Hematopoietic multipotent progenitor cell treated with erythropoietin and hydrocortisone succinate and interleukin-3 and kit ligand, for 4 days (in vitro differentiated cells): Measurements from ENCODE around the gene SRRM3.
A peak's percentile ranks its signal among the peaks of the same experiment; 100 is the strongest.
"Not testable (repeated sequence)": the region's sequence is repeated elsewhere in the genome, so short reads cannot be mapped to it uniquely, and the experiment has no call there.

Experiments used
- DNase-seq: peaks from one replicate; pipeline ENCODE4 v3.0.0-alpha.2; 2015

The SRRM3 gene, protein sequence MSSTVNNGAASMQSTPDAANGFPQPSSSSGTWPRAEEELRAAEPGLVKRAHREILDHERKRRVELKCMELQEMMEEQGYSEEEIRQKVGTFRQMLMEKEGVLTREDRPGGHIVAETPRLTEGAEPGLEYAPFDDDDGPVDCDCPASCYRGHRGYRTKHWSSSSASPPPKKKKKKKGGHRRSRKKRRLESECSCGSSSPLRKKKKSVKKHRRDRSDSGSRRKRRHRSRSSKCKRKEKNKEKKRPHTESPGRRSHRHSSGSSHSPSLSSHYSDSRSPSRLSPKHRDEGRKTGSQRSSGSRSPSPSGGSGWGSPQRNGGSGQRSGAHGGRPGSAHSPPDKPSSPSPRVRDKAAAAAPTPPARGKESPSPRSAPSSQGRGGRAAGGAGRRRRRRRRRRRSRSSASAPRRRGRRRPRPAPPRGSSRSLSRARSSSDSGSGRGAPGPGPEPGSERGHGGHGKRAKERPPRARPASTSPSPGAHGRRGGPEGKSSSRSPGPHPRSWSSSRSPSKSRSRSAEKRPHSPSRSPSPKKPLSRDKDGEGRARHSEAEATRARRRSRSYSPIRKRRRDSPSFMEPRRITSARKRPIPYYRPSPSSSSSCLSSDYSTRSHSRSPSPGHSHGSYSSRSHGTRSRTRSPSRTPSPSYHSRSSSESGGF

DNA sequence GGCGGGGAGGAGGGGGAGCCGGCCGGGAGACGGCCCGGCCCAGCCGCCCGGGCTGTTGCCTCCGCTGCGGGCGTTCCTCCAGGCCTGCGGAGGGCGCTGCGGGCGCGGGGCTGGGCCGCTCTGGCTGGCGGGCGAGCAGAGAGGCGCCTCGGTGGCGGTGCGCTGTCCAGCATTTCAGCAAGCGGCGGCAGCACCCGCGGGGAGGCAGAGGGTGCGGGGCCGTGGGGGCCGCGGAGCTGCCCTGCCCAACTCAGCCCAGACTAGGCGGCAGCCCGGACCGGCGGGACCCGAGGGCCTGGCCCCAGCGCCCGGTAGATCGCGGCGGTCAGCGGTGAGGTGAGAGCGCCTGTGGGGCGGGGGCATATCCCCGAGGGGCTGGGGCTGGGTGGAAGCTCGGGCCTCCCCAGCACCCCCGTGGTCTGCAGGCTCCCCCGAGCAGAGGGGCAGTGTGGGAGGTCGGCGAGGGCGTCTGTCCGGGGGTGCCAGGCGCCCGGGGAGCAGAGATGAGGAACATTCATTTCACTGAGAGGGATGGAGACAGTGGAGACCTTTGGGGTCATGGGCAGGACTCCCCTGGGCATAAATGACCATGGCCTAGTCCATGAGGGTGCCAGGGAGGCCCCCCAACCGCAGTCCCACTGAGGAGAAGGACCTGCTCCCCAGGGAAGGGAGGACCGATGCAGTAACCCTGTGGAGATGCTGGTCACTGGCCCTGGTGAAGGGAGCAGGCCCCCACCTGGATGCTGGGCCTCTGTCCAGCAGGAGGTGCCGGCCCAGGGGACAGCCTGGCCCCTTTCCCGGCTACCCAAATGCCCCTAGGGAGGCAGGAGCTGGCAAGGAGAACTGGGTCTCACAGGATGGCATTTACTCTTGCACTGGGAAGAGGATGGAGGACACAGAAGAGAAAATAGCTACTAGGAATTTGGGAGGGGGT lies at the start of gene SRRM3:
Gene SRRM3, plus strand, starts transcription at position 165 of the 934 bp plus-strand sequence. CDS start 33,171 bp downstream, outside the sequence.
- DNase-seq = peak; percentile 90

DNA sequence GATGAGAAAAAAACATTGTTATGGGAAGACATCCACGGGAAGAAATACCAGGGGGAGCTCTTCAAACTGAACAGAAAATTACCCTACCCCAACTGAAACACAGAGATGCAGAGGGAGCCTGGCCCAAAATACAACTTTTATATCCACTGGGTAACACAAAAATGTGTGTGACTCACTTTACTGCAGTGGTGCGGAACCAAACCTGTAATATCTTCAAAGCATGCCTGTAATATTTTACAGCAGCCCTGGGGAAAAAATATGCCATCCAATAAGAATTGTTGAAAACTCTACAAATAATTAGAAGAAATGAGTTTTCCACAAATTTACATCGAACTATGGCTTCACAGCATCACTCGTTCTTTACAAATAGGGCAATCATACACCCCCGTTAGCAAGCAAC lies 49.8 kb upstream of the SRRM3 start:
- no peak for DNase-seq

- peak; percentile 74 for DNase-seq
Measured at GRCh38 chr7:76153571-76154230, 48.0 kb upstream of the SRRM3 start.

DNA sequence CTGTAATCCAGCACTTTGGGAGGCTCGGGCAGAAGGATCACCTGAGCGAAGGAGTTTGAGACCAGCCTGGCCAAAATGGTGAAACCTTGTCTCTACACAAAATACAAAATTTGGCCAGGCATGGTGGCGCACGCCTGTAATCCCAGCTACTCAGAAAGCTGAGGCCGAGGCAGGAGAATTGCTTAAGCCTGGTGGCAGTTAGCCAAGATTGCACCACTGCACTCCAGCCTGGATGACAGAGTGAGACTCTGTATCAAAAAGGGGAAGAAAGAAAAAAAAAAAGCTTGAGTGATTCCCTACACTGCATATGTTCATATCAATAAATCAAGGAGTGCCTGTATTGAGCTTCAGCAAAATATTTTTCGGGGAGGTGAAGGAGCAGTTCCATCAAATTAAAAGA lies 45.8 kb upstream of the SRRM3 start:
- DNase-seq = peak; percentile 89

DNA sequence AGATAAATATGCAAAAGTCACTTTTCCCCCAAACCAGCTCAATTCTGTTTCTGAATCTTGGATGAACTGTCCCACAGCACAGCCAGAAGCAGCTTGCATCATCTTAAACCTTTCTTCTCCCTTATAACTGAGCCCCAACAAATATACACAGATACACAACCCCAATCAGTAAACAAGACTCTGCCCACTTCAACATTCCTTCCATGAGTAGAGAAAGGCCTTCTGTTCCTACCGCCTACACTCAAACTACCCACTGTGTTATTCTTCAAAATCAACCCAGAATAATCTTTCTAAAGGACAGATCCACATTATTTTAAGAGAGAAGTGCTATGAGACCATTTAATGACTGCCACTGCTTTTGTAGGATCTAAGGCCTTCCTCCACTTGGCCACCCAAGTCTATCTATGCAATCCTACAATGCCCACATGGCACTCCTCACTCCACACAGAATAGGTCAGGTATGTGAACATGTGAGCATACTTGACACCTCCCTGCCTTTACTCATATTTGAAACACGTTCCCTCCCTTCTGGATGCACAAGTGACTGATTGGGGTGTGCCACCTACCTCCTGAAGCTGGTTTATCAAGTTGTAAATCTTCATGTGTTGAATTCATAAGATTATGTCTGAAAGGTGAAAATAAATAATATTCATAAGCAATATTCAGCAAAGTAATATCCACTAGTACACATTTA lies 44.6 kb upstream of the SRRM3 start:
- DNase-seq = not testable (repeated sequence)

DNA sequence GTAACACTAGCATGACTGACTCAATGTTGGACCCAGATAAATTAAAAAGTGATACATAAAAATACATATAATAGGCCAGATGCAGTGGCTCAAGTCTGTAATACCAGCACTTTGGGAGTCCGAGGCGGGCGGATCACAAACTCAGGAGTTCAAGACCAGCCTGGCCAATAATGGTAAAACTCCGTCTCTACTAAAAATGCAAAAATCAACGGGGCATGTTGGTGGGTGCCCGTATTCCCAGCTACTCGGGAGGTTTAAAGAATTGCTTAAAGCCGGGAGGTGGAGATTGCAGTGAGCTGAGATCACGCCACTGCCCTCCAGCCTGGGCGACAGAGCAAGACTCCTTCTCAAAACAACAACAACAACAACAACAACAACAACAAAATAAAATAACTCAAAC lies 43.3 kb upstream of the SRRM3 start:
- DNase-seq = not testable (repeated sequence)

DNA sequence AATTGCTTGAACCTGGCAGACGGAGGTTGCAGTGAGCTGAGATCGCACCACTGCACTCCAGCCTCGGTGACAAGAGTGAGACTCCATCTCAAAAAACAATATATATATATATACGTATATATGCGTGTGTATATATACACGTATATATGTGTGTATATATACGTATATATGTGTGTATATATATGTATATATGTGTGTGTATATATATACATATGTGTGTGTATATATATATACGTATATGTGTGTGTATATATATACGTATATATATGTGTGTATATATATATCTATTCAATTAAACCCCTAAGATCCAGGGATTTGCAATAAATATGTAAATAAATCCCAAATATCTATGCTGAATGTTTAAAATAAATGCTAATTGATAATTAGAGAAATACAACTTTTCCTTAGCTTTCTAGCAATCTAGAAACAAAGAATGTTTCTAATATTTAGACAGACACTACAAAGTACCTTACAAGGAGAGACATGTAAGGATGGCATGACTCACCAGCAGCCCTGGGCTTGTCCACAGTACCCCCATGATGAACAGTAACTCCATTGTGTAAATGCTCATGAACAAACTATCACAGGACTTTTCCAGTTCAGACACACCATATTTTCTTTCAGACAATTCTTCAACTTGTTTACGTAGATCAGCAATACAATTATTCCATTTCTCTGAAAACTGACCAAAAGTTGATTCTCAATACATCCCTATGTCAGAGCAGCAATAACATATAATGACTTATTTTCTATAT lies 39.1 kb upstream of the SRRM3 start:
- not testable (repeated sequence) for DNase-seq

DNA sequence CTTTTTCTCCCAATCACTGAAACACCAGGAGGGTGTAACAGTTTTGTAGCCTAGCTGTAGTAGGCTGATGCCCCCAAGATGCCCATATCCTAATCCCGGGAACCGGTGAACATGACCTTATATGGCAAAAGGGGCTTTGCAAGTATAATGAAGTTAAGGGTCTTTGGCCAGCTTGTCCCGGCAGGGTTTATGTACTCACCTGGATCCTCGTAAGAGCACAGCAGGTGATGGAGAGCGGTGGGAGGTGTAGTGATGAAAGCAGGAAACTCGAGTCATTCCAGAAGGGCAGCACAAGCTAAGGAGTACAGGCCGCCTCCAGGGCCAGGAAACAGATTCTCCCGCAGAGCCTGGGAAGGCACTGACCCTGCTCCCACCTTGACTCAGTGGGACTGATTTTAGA lies 37.9 kb upstream of the SRRM3 start:
- DNase-seq = not testable (repeated sequence)

DNA sequence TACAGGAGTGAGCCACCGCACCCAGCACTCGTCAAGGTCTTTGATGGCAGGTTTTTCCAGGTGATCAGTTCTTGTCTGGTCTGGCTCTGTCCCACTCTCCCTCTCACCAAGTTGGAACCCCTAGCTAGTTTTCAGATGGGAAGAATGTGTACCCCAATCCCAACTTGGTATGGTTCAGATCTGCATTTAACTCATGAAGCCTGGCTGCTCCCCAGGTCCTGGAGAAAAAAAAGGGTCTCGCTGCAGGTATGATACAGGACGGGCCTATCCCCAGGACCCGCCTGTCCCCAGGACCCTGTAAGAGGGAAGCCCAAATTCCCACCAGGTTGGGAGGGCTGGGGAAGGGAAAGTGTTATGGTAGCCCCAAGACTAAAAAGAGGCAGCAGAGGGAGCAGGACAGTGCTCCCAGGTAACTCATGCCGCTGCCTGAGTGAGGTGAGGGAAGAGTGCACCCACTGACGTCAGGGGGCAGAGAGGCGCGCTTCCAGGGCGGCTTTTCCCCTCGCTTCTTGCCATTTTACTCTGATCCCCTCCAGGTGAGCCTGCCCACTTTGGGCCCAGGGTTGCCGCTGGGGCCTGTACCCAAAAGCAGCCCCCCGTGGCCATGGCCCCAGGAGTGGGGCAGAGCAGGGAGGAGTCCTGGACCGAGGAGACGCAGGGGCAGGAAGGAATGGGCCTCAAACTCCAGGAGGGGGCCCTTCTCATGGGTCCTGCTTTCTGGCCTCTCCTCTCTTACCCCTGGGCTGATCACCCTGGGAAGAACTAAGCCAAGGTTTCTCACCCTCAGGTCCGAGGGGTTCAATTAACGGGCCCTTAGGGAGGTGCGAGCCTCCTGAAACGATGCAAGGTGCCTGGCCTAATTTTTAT lies 36.4 kb upstream of the SRRM3 start:
- no peak for DNase-seq

- DNase-seq = no peak
Measured at GRCh38 chr7:76165973-76166403, 35.7 kb upstream of the SRRM3 start.

DNA sequence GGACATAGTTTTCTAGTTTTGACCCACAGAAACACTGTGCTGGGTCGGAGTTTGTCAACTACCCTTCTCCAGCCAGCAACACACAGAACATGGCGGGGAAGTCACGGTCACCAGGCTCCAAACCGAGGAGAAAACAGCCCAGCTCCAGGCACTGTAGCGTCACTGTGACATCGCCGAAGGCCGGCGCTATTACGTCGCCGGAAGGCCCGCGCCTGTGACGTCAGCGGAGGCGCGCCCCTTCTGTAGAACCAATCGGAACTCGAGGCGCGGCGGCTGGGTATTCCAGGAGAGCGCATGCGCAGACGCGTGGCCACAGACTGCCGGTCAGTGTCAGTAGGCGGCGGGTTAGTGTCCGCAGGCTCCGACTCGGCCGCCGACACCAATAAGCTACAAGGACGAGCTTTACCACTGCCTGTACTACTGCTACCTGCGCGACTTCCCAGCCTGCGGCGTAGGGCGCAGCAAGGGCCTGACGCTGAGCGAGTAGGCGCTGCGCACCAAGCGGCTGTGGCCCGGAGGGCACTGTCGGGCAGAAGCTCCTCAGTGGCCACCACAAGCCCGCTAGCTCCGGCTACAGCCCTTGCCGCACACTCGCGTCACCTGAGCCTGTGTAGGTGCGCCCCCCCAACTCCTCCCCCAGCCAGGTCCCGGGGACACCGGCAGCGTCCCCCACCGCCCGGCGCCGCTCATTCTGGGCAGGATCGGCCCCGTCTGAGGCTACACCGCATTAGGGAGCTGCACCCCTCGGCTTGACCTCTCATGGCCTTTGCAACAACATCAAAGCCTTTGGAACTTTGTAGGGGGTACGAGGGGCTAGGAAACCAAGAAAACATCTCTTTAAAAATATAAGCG lies 35.1 kb upstream of the SRRM3 start:
- peak; percentile 97 for DNase-seq

DNA sequence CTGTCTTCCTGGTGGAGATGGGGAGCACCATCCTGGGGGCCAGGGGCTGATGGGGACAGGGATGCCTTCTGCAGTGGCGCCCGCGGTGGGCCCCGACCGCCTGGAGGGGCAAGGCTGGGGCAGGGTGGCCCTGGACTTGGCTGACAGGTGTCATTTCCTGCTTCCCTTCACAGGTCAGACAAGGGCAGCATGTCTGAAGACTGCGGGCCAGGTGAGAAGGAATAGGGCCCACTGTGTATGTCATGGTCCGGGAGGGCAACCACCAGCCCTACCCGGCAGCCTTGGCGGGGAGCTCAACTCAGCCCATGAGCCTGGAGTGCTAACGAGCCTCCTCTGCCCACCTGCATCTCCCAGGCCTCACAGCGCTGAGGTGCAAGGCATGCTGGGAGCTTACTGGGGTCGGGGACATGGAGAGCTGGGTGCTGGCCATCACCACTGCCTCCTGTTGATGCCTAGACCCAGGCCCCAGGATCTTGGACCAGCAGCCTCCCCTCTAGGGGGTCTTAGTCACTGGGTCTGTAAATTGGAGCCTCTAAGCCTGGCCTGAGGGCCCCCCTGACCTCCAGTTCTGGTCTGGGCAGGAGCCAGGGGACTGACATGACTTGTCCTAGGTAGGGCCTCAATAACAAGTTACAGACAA lies 28.0 kb upstream of the SRRM3 start:
- no peak for DNase-seq

- not testable (repeated sequence) for DNase-seq
Measured at GRCh38 chr7:76176951-76177350, 24.7 kb upstream of the SRRM3 start.

DNA sequence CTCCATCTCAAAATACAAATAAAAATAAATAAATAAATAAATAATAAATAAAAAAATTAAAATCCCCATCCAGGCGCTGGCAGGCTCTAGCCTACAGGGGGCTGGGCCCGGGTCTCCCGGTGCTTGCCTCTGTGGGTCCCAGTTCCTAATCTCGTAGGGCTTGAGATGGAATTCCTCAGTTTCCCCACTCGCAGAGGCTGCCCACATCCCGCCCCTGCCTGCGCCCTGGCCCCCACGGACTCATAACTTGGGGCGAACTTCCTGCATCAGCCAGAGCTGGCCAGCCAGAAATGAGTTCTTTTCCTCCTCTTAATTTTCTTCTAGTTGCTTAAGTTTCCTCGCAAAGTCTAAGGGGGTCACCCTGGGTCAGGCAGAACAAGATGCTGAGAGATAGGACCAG lies 22.0 kb upstream of the SRRM3 start:
- no peak for DNase-seq

- DNase-seq = no peak
Measured at GRCh38 chr7:76182225-76182960, 19.3 kb upstream of the SRRM3 start.

DNA sequence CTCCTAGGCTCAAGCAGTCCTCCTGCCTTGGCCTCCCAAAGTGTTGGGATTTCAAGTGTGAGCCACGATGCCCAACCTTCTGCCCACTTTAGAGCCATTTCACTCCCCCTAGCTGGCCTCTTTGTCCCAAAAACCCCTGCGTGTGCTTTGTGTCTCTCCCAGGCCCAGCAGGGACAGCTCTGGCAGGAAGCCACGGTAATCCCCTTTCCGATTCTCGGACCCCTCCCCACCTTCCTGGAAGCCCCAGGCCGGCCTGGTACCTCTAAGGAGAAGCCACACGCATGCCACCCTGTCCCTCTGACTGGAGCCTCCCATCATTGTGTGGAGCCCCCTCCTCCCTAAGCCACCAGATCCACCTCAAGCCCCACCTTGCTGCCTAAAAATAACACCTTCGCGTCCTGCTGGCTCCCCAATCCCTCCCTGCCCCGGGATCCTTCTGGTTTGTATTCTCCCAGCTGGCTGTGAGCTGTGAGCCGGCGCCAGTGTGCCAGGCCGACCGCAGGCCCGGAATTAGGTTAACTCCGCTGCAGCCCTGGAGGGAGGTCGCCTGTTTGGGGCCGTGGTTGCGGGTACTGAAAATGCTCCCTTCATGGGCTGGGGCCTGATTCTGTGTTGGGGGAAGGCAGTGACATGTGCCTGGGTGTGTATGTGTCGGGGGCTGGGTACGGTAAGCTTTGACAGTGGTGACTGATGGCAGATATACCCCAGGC lies 16.4 kb upstream of the SRRM3 start:
- DNase-seq = no peak

GRCh38 chr7:76187272-76187671 lies 14.4 kb upstream of the SRRM3 start:
- no peak for DNase-seq
